Fibroblast of skin of right quadriceps (primary cell): ENCODE data around the gene PRRT1.
A peak's percentile ranks its signal among the peaks of the same experiment; 100 is the strongest.

Source experiments
- DNase-seq: peaks from one replicate; pipeline ENCODE4 v3.0.0-alpha.2; 2013

Gene PRRT1

DNA sequence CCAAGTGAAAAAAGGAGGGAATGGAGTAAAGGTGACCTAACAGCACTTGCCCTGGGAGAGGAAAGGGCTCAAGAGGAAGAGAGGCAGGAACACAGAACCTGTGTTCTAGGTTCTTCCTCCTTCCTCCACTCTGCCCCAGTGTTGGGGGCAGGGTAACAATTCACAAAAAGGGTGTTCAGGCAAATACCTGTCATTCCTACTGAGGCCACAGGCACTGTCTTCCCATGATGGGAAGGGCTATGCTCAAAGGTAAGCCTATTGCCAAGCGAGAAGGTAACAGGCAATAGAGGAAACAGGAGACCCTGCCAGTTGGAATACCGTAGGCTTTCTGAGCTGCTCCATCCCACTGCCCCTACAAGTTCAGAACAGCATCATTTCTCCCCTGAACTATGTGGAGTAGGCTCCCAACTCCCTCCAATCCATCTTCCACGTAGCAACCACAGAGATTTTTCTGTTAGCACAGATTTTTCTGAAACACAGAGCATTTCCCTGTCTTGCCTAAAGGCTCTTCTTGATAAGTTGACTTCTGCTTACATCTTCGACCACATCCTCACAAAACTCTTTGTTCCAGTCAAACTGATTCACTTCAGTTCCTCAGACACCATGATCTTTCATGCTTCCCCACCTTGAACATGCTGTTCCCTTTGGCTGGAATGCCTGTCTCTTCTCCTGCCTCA lies 21.4 kb upstream of the PRRT1 start:
- DNase-seq = no peak

DNA sequence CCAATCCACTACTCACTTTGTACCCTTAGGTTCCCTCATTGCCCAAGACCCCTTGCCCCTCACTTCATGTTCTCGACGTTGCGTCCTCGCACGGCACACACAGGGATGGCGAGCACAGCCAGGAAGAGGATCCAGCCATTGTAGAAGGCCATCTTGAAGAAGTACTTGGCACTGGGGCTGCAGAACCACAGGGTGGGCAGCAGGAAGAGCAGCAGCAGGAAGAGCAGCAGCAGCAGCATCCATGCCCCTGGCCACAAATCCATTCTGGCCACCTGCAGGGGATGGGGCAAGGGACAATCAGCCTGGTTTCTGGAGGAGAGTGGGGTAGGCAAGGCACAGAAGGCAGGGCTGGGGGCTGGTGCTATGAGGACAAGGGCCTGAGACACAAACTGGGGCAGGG lies 19.5 kb upstream of the PRRT1 start:
- DNase-seq = no peak

DNA sequence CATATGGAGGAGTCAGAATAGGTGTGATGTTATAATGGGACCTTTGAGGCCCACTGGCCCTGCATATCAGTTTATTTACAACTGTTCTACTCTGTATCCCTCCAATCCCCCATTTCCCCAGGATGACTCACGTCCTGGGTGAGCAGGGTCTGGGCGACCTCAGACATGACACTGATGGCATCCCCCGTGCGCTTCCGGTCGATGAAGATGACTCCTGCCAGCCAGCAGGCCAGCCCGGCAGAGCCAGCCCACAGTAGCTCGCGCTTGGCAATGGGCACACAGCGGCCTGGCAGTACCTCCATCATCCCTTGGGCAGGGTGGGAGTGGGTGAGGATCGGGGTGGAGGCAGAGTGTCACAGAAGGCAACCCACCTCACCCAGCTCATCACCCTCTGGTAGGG lies 18.6 kb upstream of the PRRT1 start:
- no peak for DNase-seq

DNA sequence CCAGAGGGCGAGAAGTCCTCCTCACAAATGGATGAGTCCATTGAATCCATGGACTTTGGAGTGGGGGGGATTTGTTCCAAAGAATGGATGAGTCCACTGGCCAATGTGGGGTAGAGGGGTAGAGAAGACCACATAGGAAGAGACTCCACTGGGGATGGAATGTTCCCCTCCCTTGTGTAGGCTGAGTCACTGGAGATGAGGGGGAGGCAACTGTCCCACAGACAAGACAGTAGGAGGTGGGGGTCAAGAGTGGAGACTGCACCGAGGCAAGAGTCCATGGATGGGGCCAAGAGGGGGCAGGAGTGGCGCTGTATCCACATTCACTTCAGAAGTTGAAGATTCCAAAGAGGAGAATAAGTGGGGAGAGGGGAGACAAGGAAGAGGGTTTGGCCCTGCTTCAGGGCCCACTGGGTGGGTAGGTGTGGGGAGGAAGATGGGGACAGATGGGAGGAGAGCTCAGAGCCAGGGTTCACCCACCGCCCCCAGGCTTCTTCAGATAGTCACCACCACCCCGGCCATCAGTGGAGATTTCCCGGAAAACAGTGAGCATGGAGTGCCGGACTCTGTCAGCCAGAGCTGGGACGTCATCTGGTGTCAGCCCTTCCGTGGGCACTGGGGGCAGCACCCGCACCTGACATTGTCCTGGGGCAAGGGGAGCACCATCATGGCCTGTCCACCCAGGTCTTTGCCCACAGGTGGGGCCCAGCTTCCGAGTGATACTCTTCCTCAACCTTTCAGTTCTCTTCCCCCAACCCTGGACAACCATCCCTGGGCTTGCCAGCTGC lies 17.3 kb upstream of the PRRT1 start:
- peak; percentile 48 for DNase-seq

DNA sequence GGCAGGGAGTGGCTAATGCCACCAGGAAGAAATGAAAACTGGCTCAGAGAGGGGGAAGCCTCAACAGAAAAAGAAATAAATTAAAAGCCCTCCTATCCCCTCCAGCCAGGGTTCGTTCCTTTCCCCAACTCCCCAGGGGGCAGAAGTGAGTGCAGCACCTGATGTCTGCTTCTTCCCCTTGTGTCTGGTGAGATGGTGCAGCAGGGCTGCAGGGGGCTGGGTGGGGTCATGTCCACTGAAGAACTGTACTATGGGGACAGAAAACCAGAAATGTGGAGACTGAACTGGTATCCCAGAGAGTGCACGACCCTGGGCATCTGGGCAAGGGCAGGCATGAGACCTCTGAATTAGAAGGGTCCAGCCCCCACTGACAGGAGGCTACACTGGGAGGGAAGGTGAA lies 16.6 kb upstream of the PRRT1 start:
- DNase-seq = no peak

DNA sequence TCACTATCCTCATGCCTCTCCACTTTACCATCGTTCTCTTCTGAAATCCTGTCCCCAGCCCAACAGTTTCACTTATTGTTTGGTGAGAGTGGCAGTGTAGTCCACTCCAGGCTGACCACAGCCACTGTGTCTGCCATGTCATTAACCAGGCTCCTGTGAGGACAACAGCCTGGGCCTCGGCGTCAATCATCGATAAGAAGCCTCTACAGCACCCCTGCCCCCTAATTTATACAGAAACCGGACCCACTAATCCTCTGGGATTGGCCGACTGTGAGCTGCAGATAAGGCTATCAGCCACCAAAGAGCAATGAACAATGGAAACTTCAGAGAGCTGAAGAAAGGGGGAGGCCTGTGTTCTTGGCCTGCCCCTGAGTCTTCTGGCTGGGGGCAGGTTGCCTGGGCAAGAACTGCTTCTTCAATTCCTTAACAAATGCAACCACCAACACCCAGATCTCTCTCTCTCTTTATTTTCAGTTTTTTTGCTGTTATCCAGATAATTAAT lies 16.1 kb upstream of the PRRT1 start:
- DNase-seq = no peak

DNA sequence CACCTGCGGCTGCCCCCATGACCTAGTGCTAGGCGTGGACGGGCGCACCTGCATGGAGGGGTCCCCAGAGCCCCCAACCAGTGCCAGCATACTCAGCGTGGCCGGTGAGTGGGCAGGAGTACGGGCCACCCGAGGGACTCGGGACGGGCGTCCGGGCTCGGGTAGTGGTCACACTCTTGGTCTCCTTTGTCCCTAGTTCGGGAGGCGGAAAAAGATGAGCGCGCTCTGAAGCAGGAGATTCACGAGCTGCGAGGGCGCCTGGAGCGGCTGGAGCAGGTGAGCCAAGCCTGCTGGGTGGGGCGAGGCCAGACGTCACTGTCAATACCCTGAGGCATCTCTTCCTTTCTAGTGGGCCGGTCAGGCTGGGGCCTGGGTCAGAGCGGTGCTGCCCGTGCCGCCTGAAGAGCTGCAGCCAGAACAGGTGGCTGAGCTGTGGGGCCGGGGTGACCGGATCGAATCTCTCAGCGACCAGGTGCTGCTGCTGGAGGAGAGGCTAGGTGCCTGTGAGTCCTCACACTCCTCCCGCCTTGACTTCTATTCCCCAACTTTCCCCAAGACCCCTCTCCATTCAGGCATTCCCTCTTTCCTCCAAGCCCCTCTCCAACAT lies 15.5 kb upstream of the PRRT1 start:
- no peak for DNase-seq

DNA sequence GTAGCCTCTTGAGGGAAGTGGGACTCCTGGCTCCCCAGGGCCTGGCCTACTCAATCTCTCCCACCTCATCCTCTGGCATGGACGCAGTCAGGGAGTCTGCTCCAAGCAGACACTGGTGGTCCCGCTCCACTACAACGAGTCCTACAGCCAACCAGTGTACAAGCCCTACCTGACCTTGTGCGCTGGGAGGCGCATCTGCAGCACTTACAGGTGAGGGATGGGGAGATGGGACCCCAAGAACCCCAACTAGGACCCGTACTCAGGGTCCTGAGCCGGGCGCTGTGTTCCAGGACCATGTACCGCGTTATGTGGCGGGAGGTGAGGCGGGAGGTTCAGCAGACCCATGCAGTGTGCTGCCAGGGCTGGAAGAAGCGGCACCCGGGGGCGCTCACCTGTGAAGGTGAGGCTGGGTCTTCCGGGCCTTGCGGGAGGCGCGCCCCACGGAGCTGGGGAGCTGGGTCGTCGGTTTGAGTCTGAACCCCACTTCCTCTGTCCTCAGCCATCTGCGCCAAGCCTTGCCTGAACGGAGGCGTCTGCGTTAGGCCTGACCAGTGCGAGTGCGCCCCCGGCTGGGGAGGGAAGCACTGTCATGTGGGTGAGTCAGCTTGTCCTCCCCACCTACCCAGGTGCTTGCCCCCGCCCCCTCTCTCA lies 14.8 kb upstream of the PRRT1 start:
- no peak for DNase-seq

DNA sequence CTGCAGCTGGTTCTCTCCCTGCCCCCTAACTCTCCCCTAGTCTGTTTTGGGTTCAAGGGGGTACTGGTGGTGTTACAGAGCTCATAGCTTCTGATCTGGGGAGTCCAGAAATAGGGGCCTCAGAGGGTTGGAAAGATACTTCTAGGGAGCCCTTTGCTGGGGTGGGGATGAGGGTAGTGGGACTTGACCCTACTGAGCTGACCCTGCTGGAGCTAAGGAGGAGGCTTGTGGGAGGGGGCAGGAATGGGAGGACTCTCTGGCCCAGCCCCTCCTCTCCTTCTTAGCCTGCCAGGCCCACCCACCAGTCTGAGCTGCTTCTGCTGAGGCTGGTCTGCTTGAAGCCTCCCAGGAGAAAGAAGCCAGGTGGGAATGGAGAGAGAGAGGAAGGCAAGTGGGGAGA lies 12.6 kb upstream of the PRRT1 start, which contains the start of gene EGFL8:
Gene EGFL8 (plus strand): TSS at position 301 of the 400 bp plus-strand sequence. CDS start 1,571 bp downstream, outside the sequence.
- no peak for DNase-seq

DNA sequence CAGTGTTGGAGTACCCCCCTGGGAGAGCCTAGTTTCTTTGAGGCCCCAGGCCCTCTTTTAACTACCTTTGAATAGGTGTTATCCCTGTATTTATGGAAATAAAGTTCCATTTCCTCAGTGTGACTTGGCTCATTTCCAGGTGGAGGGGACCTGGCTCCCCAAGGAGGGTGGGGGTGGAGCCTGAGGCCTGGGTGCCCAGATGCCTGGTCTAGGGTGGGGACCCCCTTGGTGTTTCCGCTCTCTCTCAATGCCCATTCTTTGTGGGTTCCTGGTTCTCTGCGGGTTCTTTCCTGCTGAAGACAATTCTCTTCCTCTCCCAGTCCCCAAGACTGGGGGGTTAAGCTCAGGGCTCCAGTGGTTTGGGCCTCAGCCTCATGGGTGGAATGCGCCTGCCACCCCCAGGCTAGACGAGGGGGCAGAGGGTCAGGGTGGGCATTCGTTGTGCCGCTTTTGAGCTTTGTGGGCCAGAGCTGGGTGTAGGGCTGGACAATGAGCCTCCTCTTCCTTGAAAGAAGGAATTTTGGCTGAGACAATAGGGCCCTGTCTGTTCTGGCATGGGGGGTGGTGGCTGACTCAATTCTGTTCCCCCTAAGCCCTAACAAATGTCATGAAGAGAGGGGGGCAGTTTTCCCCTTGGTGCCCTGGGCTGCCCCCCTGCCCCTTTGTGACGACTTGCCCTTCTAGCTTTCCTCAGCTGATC lies 12.0 kb upstream of the PRRT1 start:
- no peak for DNase-seq

DNA sequence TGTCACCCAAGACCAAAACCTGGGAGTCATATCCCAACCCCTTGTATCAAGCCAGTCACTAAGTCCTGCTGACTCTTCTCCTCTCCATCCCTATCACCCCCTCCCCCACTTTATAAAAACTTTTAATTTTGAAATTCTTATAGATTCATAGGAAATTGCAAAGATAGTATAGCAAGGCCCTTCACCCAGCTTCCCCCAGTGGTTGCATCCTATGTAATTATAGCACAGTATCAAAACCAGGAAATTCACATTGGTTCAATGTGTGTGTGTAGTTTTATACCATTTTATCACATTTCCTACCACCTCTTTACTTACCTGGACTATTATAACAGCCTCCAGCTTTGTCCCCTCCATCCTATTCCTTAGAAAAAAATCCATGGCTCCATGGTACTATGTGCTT lies 6.3 kb upstream of the PRRT1 start:
- DNase-seq = no peak

DNA sequence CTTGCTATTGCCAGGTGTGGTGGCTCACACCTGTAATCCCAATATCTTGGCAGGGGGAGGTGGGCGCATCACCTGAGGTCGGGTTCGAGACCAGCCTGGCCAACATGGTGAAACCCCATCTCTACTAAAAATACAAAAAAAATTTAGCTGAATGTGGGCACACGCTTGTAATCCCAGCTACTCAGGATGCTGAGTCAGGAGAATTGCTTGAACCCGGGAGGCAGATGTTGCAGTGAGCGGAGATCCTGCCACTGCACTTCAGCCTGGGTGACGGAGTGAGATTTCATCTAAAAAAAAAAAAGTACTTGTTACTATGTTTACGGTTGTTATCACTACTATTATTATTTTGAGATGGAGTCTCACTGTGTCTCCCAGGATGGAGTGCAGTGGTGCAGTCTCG lies 5.2 kb upstream of the PRRT1 start:
- DNase-seq = no peak

DNA sequence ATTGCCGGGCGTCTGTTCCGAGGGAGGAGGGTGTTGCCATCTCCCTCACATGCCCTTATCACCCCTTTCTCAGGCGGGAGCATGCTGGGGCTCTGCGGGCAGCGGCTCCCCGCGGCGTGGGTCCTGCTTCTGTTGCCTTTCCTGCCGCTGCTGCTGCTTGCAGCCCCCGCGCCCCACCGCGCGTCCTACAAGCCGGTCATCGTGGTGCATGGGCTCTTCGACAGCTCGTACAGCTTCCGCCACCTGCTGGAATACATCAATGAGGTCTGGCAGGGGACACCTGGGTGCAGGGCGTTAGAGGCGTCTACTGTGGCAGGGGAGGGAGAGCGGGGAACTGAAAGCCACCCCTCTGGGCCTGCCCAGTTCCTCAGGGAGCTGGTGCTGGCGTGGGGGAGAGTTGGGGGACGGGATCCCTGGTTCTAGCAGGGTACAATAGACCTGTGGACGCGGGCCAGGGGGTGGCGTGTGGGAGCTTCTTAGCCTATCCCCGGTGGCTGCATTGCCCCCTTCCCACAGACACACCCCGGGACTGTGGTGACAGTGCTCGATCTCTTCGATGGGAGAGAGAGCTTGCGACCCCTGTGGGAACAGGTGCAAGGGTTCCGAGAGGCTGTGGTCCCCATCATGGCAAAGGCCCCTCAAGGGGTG lies 2.9 kb upstream of the PRRT1 start:
- peak; percentile 62 for DNase-seq

DNA sequence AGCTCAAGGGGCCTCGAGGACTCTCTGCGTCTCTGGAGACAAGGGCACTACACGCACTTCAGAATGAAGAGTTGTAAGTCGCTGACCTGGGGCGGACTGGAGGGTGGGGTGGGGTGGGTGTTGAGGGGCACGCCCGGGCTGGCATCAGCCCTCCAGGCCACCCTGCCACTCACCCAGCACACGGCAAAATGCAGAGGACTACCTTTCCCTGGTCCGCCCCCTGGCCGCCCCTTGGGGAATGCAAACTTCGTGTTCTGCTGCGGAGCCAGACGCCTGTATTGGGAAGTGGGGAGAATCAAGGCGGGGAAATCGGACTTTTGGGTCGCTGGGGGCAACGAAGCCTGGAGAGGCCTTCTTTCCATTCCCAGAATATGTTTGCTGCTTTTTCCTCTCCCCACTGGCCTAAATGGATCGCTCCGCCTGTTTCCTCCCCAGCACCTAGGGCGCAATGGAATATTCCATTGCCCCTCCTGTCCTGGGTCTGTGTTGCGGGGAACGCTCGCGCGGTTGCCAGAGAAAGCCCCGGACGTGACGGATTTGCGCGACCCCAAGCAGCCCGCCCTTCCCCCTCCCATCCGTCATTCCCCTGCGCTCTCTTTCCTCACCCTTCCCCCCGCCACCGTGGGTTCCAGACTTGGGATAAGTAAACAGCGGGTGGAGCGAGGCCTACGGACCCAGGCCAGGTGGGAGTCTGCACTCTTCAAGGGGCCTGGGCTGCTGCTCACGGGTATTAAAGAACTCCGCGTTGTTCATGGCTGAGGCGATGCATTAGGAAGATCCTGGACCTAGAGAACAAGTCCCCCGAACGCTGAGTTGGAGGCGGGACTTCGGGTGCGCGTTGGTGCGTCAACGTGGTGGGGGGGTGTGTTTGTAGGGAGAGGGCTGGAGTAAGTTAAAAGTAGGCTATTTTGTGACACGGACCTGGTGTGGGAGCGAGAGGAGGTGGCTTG lies 2.1 kb upstream of the PRRT1 start, which contains the start of gene PPT2:
Gene PPT2 (plus strand): TSS at position 578 of the 950 bp plus-strand sequence. CDS start 454 bp downstream, outside the sequence.
- peak; percentile 95 for DNase-seq

DNA sequence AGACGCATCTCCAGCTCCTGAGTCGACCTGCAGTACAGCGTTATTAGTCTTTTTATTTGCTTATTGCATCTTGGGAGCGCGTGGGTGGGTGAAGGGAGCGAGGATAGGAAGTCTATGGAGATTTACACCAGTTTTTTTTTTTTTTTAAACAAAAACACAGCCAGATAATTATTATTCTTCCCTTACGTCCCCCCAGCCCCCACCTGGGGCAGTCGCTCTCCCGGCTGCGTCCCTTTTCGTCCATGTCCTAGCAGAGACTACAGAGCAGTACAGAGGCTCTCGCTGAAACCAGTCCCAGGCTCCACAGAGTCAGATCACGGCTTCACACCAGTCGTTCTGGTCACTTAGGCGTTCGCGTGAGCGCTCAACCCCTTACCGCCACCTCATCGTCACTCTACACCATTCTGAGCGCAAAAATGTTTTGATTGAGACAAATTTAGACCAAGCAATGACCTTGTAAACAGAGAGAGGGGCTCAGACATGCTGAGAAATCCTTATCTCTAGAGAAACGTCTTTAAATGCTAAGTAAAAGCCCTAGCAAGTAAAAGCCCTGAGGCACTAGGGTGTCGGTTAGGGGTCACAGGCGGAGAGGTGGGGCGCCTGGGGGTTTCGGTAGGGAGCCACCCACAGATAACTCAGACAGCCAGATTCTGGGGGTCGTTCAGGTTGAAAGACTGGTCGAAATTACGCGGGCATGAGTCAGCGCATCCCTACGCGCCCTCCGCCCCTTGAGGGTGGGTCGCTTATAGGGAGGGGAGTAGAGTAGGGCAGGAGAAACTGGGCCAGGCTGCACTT lies 1.2 kb upstream of the PRRT1 start:
- DNase-seq = peak; percentile 46

DNA sequence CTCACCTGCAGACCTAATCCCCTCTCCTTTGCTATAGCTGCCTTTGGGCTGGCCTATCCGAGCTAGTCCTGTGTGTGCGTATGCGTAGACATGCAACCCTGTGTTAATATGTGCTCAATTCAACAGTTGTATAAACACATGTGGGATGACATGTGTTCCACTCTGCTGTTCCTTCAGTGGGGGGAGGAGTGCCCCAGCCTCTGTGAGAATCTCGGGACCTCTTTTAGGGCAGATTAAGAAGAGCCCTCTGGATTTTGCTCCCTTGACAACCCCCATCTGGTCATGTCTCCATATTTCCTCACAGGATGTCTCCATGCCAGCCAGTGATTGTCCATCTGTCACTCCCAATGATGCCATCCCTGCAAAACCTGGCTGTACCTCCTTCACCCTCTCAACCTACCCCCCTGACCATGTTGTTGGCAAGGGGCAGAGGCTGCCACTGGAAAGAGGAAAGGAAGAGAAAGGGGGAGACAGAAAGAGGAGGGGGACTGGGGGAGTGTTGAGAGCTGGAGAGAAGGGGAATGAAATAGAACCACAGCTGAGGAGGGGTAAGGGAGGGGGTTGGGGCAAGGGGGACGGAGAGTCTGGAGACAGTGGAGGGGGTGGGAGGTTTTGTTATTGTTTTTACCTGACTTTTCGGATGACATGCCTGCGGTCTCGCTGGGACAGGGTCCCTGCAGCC lies 417 bp downstream of the PRRT1 start:
- DNase-seq = no peak

DNA sequence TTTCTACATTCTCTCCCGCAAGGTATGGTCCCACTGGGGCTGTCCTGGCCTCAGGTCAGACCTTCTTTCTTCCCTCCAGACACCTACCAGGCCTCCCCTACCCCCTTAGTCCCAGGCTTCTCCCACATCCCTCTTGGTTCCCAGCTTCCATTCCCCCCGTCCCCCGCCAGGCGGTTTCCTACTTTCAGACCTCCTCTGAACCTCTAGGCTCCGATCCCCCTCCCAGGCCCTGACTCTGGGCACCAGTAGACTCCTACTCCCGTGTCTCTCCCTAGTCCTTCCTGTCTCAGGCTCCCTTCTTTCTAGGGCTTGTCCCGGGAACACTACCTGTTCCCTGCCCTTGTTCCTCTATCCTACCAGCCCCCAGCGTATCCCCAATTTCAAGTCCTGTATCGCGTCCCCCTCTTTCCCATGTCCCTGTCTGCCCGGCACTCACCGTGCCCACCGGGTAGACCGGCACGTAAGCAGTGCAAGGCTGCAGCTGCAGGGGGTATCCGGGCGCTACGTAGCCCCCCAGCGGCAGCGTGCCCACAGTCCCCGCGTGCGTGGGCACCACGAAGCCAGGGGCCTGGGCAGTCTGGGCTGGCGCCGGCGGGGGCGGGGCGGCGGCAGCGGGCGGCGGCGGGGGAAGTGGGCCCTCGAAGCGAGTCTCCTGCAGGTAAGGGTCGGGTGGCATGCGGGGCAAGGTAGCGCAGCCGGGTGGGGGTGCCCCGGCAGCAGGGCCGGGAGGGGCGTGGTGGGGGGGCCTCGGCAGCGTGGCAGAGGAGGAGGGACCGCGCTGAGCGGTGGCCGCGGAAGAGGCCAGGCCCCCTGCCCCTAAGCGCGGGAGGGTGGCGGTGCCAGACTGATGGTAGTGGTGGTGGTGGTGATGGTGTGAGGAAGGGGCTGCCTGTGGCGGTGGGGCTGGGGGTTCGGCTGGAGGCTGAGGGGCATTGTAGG lies 1.5 kb downstream of the PRRT1 start:
- DNase-seq = no peak

DNA sequence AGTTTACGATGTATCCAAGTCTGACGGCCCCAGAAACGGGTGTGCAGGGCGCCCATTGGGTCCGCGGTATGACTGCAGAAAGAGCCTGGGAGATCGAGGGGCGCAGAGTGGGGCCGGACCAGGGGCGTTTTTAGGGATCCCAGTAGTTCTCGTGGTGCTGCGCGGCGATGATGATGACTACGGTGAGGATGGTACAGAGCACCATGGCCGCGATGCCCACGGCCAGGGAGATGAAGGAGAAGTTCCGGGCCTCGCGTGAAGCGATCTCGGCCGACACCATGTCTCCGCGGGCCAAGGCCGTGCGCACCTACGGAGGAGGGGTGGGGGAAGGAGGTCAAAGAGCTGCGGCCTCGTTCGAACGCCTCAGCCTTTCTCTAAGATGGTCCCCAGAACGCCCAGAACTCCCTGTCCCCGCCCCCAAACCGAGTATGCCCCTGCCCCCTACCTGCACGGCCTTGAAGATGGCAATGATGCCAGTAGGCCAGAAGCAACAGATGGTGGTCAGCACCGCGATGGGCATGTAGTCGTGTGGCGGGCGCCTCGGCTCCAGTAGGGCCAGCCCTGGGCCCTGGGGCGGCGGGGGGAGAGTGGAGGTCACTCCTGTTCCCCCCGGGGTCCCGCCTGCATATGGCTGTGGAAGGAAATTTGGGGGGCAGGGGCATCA lies 2.5 kb downstream of the PRRT1 start:
- DNase-seq = no peak
